ENCODE data around the gene IMMP2L. TPM values are rescaled to one million over a fixed set of nuclear protein-coding genes. Genes with fewer than 3 reads are reported as not detected.

IMMP2L gene
- total RNA-seq, 2 experiments from 2014 or later: 5.2 to 6.5 TPM

DNA sequence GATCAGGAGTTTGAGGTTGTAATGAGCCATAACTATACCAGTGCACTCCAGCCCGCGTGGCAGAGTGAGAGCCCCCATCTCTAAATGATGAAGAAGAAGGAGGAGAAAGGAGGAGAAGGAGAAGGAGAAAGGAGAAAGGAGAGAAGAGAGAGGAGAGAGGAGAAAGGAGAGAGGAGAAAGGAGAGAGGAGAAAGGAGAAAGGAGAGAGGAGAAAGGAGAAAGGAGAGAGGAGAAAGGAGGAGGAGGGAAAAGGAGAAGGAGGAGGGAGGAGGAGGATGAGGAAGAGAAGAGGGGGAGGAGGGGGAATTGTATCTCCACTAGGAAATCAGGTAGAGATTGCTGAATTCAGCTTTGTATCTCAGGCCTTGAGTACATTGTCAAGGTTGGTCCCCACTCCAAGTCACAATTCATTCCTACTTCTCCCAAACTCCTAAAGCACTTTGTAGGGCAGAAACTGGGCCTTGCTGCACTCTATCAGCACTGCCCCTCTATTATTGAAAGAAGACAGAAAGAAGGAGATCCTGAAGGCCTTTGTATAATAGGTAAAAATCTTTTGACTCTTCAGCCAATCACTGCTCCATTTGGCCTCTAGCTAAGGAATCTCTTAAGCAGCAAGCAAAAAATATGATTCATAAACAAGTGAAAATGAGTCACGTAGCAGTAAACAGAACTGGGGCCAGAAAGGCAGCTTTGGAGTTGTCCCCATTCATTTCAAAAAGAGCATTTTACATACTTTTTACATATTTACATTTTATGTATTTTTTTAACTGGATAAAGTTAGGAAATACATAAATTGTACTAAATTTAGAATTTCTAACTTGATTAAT lies 178.0 kb downstream of the IMMP2L start:
- DNase-seq: no peak
- CTCF ChIA-PET: no interaction called here
- Mint-ChIP-seq H3K36me3 (ENCODE audit: low read depth) (no peaks in the 10 kb centered on the region), H3K4me1 (no peaks in the 10 kb centered on the region), H3K27ac (no peak overlapping the region), H3K9me3 (peaks cover 2% of the 10 kb centered on the region), H3K27me3 (no peaks in the 10 kb centered on the region), H3K4me3 (no peak overlapping the region)
- POLR2A ChIA-PET: no interaction called here

- H3K4me1 Mint-ChIP-seq: no peaks in the 10 kb centered on the region
- POLR2A ChIA-PET: no interaction called here
- H3K36me3 Mint-ChIP-seq (ENCODE audit: low read depth): no peaks in the 10 kb centered on the region
Measured at GRCh38 chr7:111383133-111383532, 179.2 kb downstream of the IMMP2L start.

GRCh38 chr7:111381590-111381989 lies 180.7 kb downstream of the IMMP2L start:
- H3K4me1 Mint-ChIP-seq: no peaks in the 10 kb centered on the region
- POLR2A ChIA-PET: no interaction called here
- H3K4me3 Mint-ChIP-seq: no peak overlapping the region
- no peaks in the 10 kb centered on the region for H3K9me3 Mint-ChIP-seq
- CTCF ChIA-PET: interaction anchor here (0.9 to 1.3 kb wide), 2 partner anchors 8 to 12 kb away, joined by 3 read pairs; no protein-coding TSS in a partner anchor
- H3K27me3 Mint-ChIP-seq: no peaks in the 10 kb centered on the region
- H3K27ac Mint-ChIP-seq: no peak overlapping the region
- H3K36me3 Mint-ChIP-seq (ENCODE audit: low read depth): no peaks in the 10 kb centered on the region
- no peak for DNase-seq

More at GRCh38 chr7:111383133-111383532, 179.2 kb downstream of the IMMP2L start:
- CTCF ChIA-PET: no interaction called here
- H3K4me3 Mint-ChIP-seq: no peak overlapping the region
- no peaks in the 10 kb centered on the region for H3K9me3 Mint-ChIP-seq
- H3K27ac Mint-ChIP-seq: no peak overlapping the region
- no peaks in the 10 kb centered on the region for H3K27me3 Mint-ChIP-seq
- DNase-seq: no peak

- no peak for DNase-seq
- CTCF ChIA-PET: interaction anchor here (1.3 kb wide), 1 partner anchor 12 kb away, joined by 3 read pairs; no protein-coding TSS in a partner anchor
- H3K4me1 Mint-ChIP-seq: no peaks in the 10 kb centered on the region
- H3K36me3 Mint-ChIP-seq (ENCODE audit: low read depth): no peaks in the 10 kb centered on the region
- POLR2A ChIA-PET: no interaction called here
- H3K9me3 Mint-ChIP-seq: no peaks in the 10 kb centered on the region
- no peak overlapping the region for H3K4me3 Mint-ChIP-seq
- H3K27ac Mint-ChIP-seq: no peak overlapping the region
- no peaks in the 10 kb centered on the region for H3K27me3 Mint-ChIP-seq
Measured at GRCh38 chr7:111380945-111381344, 181.3 kb downstream of the IMMP2L start.

DNA sequence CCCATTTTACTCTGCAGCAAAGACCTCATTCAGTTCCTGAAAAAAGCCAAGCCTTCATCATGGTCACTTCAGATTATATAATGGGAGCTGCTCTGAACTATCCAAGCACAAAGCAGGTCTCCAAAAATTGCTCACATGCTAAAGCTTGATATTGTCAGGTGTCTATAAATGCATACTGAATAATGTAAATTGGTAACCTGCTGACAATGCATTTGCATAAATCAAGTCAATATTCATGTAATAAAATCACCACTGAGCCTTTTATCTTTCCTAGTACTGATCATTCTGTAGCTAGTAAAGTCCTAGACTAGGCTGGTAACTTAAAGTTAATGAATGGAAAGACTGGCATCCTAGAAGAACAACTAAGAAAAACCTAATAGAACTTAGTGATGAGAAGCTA lies 188.3 kb downstream of the IMMP2L start:
- H3K4me3 Mint-ChIP-seq: no peak overlapping the region
- ChIA-PET CTCF (interaction anchor here (1.1 to 1.3 kb wide), 2 partner anchors 8 to 233 kb away, joined by 3 read pairs; no protein-coding TSS in a partner anchor), POLR2A (no interaction called here)
- H3K4me1 Mint-ChIP-seq: no peaks in the 10 kb centered on the region
- no peak overlapping the region for H3K27ac Mint-ChIP-seq
- no peaks in the 10 kb centered on the region for H3K27me3 Mint-ChIP-seq
- DNase-seq: no peak
- no peaks in the 10 kb centered on the region for H3K9me3 Mint-ChIP-seq
- no peaks in the 10 kb centered on the region for H3K36me3 Mint-ChIP-seq (ENCODE audit: low read depth)

DNA sequence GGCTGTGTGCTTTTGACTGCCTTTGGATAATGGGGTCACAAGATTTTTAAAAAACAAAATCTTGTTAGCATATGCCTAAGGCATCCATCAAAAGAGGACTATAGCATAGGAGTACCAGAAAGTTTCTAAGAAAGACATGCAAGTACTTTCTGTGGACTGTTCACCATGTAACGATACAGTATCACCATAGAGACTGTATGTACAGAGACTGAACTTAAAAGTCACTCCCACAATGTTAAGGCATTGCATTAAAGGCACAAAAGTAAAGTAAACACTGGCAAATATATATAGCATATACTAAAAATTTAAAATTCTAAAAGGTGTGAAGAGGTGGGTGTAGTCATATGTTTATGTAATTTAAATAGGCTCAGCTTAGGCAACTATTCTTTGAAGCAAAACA lies 190.9 kb downstream of the IMMP2L start:
- Mint-ChIP-seq H3K4me3 (no peak overlapping the region), H3K9me3 (no peaks in the 10 kb centered on the region)

GRCh38 chr7:111370002-111370401 lies 192.3 kb downstream of the IMMP2L start:
- Mint-ChIP-seq H3K4me1 (no peaks in the 10 kb centered on the region), H3K9me3 (no peaks in the 10 kb centered on the region), H3K36me3 (ENCODE audit: low read depth) (no peaks in the 10 kb centered on the region), H3K27ac (no peak overlapping the region), H3K27me3 (no peaks in the 10 kb centered on the region), H3K4me3 (no peak overlapping the region)
- ChIA-PET POLR2A (no interaction called here), CTCF (no interaction called here)
- DNase-seq: no peak

More for the DNA sequence above, 190.9 kb downstream of the IMMP2L start:
- Mint-ChIP-seq H3K27ac (no peak overlapping the region), H3K4me1 (no peaks in the 10 kb centered on the region), H3K36me3 (ENCODE audit: low read depth) (no peaks in the 10 kb centered on the region), H3K27me3 (no peaks in the 10 kb centered on the region)
- POLR2A ChIA-PET: no interaction called here
- CTCF ChIA-PET: no interaction called here
- no peak for DNase-seq

DNA sequence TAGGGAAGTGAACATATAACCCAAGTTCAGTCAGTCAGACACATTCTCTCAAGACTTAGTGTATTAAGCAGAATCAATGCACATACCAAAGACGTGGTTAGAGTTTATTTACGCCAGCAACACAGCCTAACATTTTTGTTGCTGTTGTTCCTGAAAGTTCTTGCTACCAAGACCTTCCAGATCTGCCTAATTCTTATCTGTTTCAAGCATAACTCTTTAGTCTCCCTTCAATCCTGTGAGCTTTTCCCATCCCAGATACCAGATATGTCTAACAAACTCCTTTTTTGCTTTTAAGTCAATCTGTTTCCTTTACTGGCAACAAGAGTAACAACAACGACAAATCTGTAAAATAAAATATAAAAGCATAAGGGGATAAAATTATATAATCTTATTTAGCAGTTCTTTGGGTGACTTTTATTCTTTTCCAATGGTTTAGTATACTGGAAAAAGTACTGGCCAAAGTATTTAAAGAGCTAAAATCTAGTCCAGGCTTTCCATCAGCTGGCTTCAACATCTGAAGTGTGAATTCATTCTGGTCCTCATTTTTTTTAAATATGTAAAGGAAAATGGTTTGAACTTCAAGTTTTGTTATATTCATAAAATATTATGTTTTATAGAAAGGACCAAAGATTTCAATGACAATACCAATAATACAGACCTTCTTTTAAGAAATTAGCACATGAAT lies 193.8 kb downstream of the IMMP2L start:
- Mint-ChIP-seq H3K9me3 (no peaks in the 10 kb centered on the region), H3K4me3 (no peak overlapping the region), H3K27ac (no peak overlapping the region), H3K27me3 (no peaks in the 10 kb centered on the region), H3K4me1 (no peaks in the 10 kb centered on the region), H3K36me3 (ENCODE audit: low read depth) (no peaks in the 10 kb centered on the region)
- no peak for DNase-seq
- POLR2A ChIA-PET: no interaction called here
- CTCF ChIA-PET: no interaction called here

DNA sequence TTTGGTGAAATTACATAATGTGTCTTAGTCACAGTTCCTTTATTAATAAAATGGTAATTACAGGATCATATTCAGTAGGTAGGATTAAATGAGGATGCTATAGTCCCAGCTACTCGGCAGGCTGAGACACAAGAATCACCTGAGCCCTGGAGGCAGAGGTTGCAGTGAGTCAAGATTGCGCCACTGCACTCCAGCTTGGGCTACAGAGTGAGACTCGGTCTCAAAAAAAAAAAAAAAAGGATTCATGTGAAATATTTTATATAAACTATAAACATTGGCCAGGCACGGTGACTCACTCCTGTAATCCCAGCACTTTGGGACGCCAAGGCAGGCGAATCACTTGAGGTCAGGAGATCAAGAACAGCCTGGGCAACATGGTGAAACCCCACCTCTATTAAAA lies 197.9 kb downstream of the IMMP2L start:
- POLR2A ChIA-PET: no interaction called here
- Mint-ChIP-seq H3K27me3 (no peaks in the 10 kb centered on the region), H3K4me3 (no peak overlapping the region), H3K9me3 (no peaks in the 10 kb centered on the region), H3K27ac (no peak overlapping the region), H3K4me1 (no peaks in the 10 kb centered on the region), H3K36me3 (ENCODE audit: low read depth) (no peaks in the 10 kb centered on the region)
- DNase-seq: no peak
- CTCF ChIA-PET: no interaction called here

- Mint-ChIP-seq H3K27me3 (no peaks in the 10 kb centered on the region), H3K36me3 (ENCODE audit: low read depth) (no peaks in the 10 kb centered on the region), H3K4me1 (no peaks in the 10 kb centered on the region), H3K4me3 (no peak overlapping the region), H3K27ac (no peak overlapping the region), H3K9me3 (no peaks in the 10 kb centered on the region)
- ChIA-PET POLR2A (no interaction called here), CTCF (no interaction called here)
- DNase-seq: no peak
Measured at GRCh38 chr7:111363099-111363498, 199.2 kb downstream of the IMMP2L start.

GRCh38 chr7:111362506-111363054 lies 199.7 kb downstream of the IMMP2L start:
- Mint-ChIP-seq H3K36me3 (ENCODE audit: low read depth) (no peaks in the 10 kb centered on the region), H3K4me3 (no peak overlapping the region), H3K4me1 (no peaks in the 10 kb centered on the region), H3K27ac (no peak overlapping the region), H3K9me3 (no peaks in the 10 kb centered on the region), H3K27me3 (no peaks in the 10 kb centered on the region)
- CTCF ChIA-PET: no interaction called here
- POLR2A ChIA-PET: no interaction called here
- DNase-seq: no peak

DNA sequence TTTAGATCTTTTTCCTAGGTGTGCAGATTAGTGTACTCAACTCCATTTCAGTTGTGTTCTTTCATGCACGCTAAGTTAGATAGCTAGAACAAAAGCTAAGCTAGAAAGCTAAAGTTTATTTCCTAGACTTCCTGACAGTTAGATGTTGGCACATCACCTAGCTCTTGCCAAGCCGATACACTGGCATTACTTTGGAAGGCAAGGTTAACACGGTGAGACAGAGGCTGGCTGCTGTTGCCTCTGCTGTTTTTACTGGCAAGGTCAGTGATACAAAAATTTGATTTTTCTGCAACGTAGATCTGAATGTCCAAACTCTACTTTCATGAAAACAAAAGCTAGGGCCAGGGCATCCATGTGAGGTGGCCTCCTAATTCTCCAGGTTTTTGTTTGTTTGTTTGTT lies 203.4 kb downstream of the IMMP2L start:
- H3K27me3 Mint-ChIP-seq: no peaks in the 10 kb centered on the region
- no peaks in the 10 kb centered on the region for H3K9me3 Mint-ChIP-seq
- CTCF ChIA-PET: interaction anchor here (0.5 to 1.9 kb wide), 2 partner anchors 34 to 80 kb away, joined by 3 to 5 read pairs; no protein-coding TSS in a partner anchor
- no peak overlapping the region for H3K27ac Mint-ChIP-seq
- no peaks in the 10 kb centered on the region for H3K4me1 Mint-ChIP-seq
- DNase-seq: no peak
- POLR2A ChIA-PET: no interaction called here
- no peaks in the 10 kb centered on the region for H3K36me3 Mint-ChIP-seq (ENCODE audit: low read depth)
- H3K4me3 Mint-ChIP-seq: no peak overlapping the region

DNA sequence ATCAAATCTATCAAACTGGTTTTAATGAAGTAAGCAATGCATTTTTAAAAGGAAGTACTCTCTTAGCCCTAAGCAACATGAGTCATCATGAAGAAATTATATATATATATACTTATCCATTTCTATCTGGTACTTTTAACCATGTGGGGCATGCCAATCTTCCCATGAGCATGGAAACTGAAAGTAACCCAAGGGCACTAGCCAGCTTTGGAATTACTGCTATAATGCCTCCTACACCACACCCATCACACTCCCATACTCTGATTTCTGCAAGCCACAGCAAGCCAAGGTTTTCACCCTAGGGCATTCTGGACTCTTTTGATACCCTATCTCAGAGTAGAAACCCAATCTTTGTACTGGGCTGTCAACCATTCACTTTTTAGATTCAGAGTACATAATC lies 204.6 kb downstream of the IMMP2L start:
- Mint-ChIP-seq H3K9me3 (no peaks in the 10 kb centered on the region), H3K27ac (no peak overlapping the region), H3K27me3 (no peaks in the 10 kb centered on the region), H3K4me3 (no peak overlapping the region), H3K36me3 (ENCODE audit: low read depth) (no peaks in the 10 kb centered on the region), H3K4me1 (no peaks in the 10 kb centered on the region)
- CTCF ChIA-PET: interaction anchor here (1.9 kb wide), 1 partner anchor 35 kb away, joined by 5 read pairs; no protein-coding TSS in a partner anchor
- POLR2A ChIA-PET: no interaction called here
- no peak for DNase-seq

Data from activated CD4-positive, alpha-beta T cell treated with anti-CD3 and anti-CD28 coated beads, Interleukin-2, amount 10 ng/mL, durations not matched to agents 7 days and 5 days (primary cell).